AG04449 (cell line): ENCODE results near the gene ORC2.
A peak's percentile ranks its signal among the peaks of the same experiment; 100 is the strongest.

Experiments
- CTCF ChIA-PET: fragments of 350-600 bp; formaldehyde crosslinking; extraction: SDS; loops from one replicate; lab custom pipeline; 2021; ENCODE audit warnings: antibody characterized with exemption; lab: Yijun Ruan, JAX
- POLR2A ChIA-PET: fragments of 400-600, 350-600 bp; formaldehyde crosslinking; extraction: SDS; loops from one replicate; lab custom pipeline; 2020; ENCODE audit warnings: antibody characterized with exemption, inconsistent platforms; lab: Yijun Ruan, JAX
- DNase-seq: peaks from one replicate; pipeline ENCODE4 v3.0.0-alpha.2; 2010; ENCODE audit warnings: low read depth, low spot score
- H3K4me3 ChIP-seq: 2 replicates; pipeline ENCODE4 v1.5.1; 2011; ENCODE audit warnings: low read depth, mild to moderate bottlenecking, control low read depth, low read length
- CTCF ChIP-seq: IDR thresholded peaks from one replicate; pipeline ENCODE4 v1.5.1; 2011; ENCODE audit warnings: mild to moderate bottlenecking, moderate library complexity, low read length, control low read depth, inconsistent platforms; ENCODE audit not compliant: insufficient read depth; ENCODE audit errors: missing control alignments

ORC2 gene

GRCh38 chr2:200944467-200945394 lies 18.7 kb downstream of the ORC2 start:
- H3K4me3 ChIP-seq: no peak overlapping the region
- ChIA-PET POLR2A (no interaction called here), CTCF (interaction anchor here (0.8 to 2.3 kb wide), 10 partner anchors 10 to 233 kb away, joined by 3 to 11 read pairs (median 4); partner anchors contain the start of gene ORC2)
- no peak for TF ChIP-seq CTCF
- DNase-seq: peak; percentile 72

- ChIA-PET POLR2A (no interaction called here), CTCF (interaction anchor here (1.2 to 1.8 kb wide), 3 partner anchors 14 to 126 kb away, joined by 3 to 11 read pairs (median 4); no protein-coding TSS in a partner anchor)
- no peak for DNase-seq
- TF ChIP-seq CTCF: no peak
- no peak overlapping the region for H3K4me3 ChIP-seq
These were observed 19.8 kb downstream of the ORC2 start for GRCh38 chr2:200943527-200944105.

GRCh38 chr2:200939832-200940231 lies 23.6 kb downstream of the ORC2 start:
- POLR2A ChIA-PET: no interaction called here
- no peak overlapping the region for H3K4me3 ChIP-seq
- CTCF ChIA-PET: interaction anchor here (1.0 to 1.7 kb wide), 2 partner anchors 23 to 34 kb away, joined by 4 to 5 read pairs; no protein-coding TSS in a partner anchor
- DNase-seq: no peak
- no peak for TF ChIP-seq CTCF

GRCh38 chr2:200930947-200931626 lies 32.4 kb downstream of the ORC2 start:
- no peak overlapping the region for H3K4me3 ChIP-seq
- TF ChIP-seq CTCF: no peak
- CTCF ChIA-PET: interaction anchor here (0.7 kb wide), 1 partner anchor 25 kb away, joined by 4 read pairs; no protein-coding TSS in a partner anchor
- no peak for DNase-seq
- POLR2A ChIA-PET: no interaction called here

GRCh38 chr2:200929334-200930249 lies 33.9 kb downstream of the ORC2 start:
- ChIA-PET CTCF (interaction anchor here (0.7 to 1.9 kb wide), 4 partner anchors 10 to 140 kb away, joined by 3 to 6 read pairs (median 4); no protein-coding TSS in a partner anchor), POLR2A (no interaction called here)
- DNase-seq: no peak
- TF ChIP-seq CTCF: no peak
- no peak overlapping the region for H3K4me3 ChIP-seq
